ENCODE measurements around the gene SPHKAP.
"Not testable (repeated sequence)": the region's sequence is repeated elsewhere in the genome, so short reads cannot be mapped to it uniquely, and the experiment has no call there.

SPHKAP gene

GRCh38 chr2:228104215-228104614 is 77.3 kb downstream of the SPHKAP start:
- no peak for DNase-seq

- DNase-seq = no peak
Measured at GRCh38 chr2:228103379-228103778, 78.1 kb downstream of the SPHKAP start.

- DNase-seq = no peak
Measured at GRCh38 chr2:228102949-228103348, 78.5 kb downstream of the SPHKAP start.

- DNase-seq = no peak
Measured at GRCh38 chr2:228094377-228094921, 87.0 kb downstream of the SPHKAP start.

- DNase-seq = no peak
Measured at GRCh38 chr2:228092056-228092455, 89.4 kb downstream of the SPHKAP start.

- DNase-seq = no peak
Measured at GRCh38 chr2:228086561-228086960, 94.9 kb downstream of the SPHKAP start.

- no peak for DNase-seq
Measured at GRCh38 chr2:228084717-228085116, 96.8 kb downstream of the SPHKAP start.

- DNase-seq = no peak
Measured at GRCh38 chr2:228083131-228083530, 98.4 kb downstream of the SPHKAP start.

GRCh38 chr2:228082571-228082970 is 98.9 kb downstream of the SPHKAP start:
- DNase-seq = no peak

GRCh38 chr2:228079194-228079593 is 102.3 kb downstream of the SPHKAP start:
- DNase-seq = no peak

- DNase-seq = not testable (repeated sequence)
Measured at GRCh38 chr2:228076695-228077094, 104.8 kb downstream of the SPHKAP start.

- no peak for DNase-seq
Measured at GRCh38 chr2:228072669-228073068, 108.8 kb downstream of the SPHKAP start.

- DNase-seq = no peak
Measured at GRCh38 chr2:228067309-228067708, 114.2 kb downstream of the SPHKAP start.

- no peak for DNase-seq
Measured at GRCh38 chr2:228066126-228066798, 115.2 kb downstream of the SPHKAP start.

GRCh38 chr2:228065686-228066085 is 115.8 kb downstream of the SPHKAP start:
- DNase-seq = no peak

- no peak for DNase-seq
Measured at GRCh38 chr2:228064796-228065315, 116.6 kb downstream of the SPHKAP start.

GRCh38 chr2:228064024-228064423 is 117.5 kb downstream of the SPHKAP start:
- DNase-seq = no peak

GRCh38 chr2:228063558-228063957 is 117.9 kb downstream of the SPHKAP start:
- no peak for DNase-seq

- no peak for DNase-seq
Measured at GRCh38 chr2:228059735-228060134, 121.8 kb downstream of the SPHKAP start.

GRCh38 chr2:228056293-228057097 is 125.0 kb downstream of the SPHKAP start:
- DNase-seq = no peak

GRCh38 chr2:228048838-228049490 is 132.5 kb downstream of the SPHKAP start:
- DNase-seq = peak in 6 of 56 donors; percentile 1 to 23 (median 2)

- no peak for DNase-seq
Measured at GRCh38 chr2:228040995-228041394, 140.5 kb downstream of the SPHKAP start.
